GM23338 (cell line): ENCODE results near the gene DHX38. TPM values are rescaled to one million over a fixed set of nuclear protein-coding genes. Genes with fewer than 3 reads are reported as not detected.

Experiments used
- ATAC-seq: fragments of 200-7000 bp; cut with Tn5 transposase; 3 replicates; pipeline ENCODE4 v1.9.1; 2020
- DNase-seq: peaks from one replicate; pipeline ENCODE4 v3.0.0-alpha.2; 2015; ENCODE audit warnings: low spot score
- H2AFZ ChIP-seq: fragments of 200-600 bp; sonication (generic); 2 replicates; pipeline ENCODE4 v1.8.0; 2016; ENCODE audit warnings: antibody characterized with exemption, mild to moderate bottlenecking, moderate library complexity
- H3F3A ChIP-seq: fragments of 200-600 bp; sonication (generic); replicated peaks from 2 replicates; pipeline ENCODE4 v1.8.0; 2017; ENCODE audit warnings: antibody characterized with exemption, mixed run types, low read depth
- H3K27ac ChIP-seq: fragments of 200-600 bp; sonication (generic); 2 replicates; pipeline ENCODE4 v1.6.1; 2016; ENCODE audit warnings: low read depth
- H3K27me3 ChIP-seq: fragments of 200-600 bp; sonication (generic); 2 replicates; pipeline ENCODE4 v1.8.0; 2016; ENCODE audit warnings: mild to moderate bottlenecking, mixed run types, moderate library complexity; ENCODE audit not compliant: insufficient read depth
- H3K36me3 ChIP-seq: fragments of 200-600 bp; sonication (generic); 2 replicates; pipeline ENCODE4 v1.8.0; 2016; ENCODE audit warnings: mild to moderate bottlenecking; ENCODE audit not compliant: insufficient read depth
- H3K4me1 ChIP-seq: fragments of 200-600 bp; sonication (generic); 2 replicates; pipeline ENCODE4 v1.8.0; 2016; ENCODE audit warnings: mild to moderate bottlenecking, moderate library complexity; ENCODE audit not compliant: insufficient read depth
- H3K4me2 ChIP-seq: fragments of 200-600 bp; sonication (generic); 2 replicates; pipeline ENCODE4 v1.7.1; 2017; ENCODE audit warnings: mixed run types
- H3K4me3 ChIP-seq: fragments of 200-600 bp; sonication (generic); 2 replicates; pipeline ENCODE4 v1.6.1; 2016; ENCODE audit warnings: mixed run types
- H3K79me2 ChIP-seq: fragments of 200-600 bp; sonication (generic); replicated peaks from 2 replicates; pipeline ENCODE4 v1.8.0; 2017; ENCODE audit warnings: mild to moderate bottlenecking; ENCODE audit not compliant: insufficient read depth
- H3K9me2 ChIP-seq: fragments of 200-600 bp; sonication (generic); 2 replicates; pipeline ENCODE4 v1.8.0; 2017; ENCODE audit not compliant: insufficient read depth
- H4K20me1 ChIP-seq: fragments of 200-600 bp; sonication (generic); replicated peaks from 2 replicates; pipeline ENCODE4 v1.8.0; 2017; ENCODE audit warnings: mild to moderate bottlenecking; ENCODE audit not compliant: insufficient read depth
- H3K27ac Mint-ChIP-seq: 2 replicates; pipeline ENCODE4 v1.8.0; 2020; ENCODE audit warnings: inconsistent platforms, mild to moderate bottlenecking, moderate library complexity, mixed read lengths
- H3K27me3 Mint-ChIP-seq: 3 replicates; pipeline ENCODE4 v1.8.0; 2022; ENCODE audit warnings: low read depth, mild to moderate bottlenecking, moderate library complexity, mixed read lengths, inconsistent platforms; ENCODE audit not compliant: insufficient read depth, poor library complexity
- H3K36me3 Mint-ChIP-seq: 3 replicates; pipeline ENCODE4 v1.8.0; 2021; ENCODE audit warnings: low read depth, mild to moderate bottlenecking, inconsistent platforms, moderate library complexity, mixed read lengths
- H3K4me1 Mint-ChIP-seq: 3 replicates; pipeline ENCODE4 v1.8.0; 2020; ENCODE audit warnings: mild to moderate bottlenecking, inconsistent platforms, mixed read lengths
- H3K4me3 Mint-ChIP-seq: 3 replicates; pipeline ENCODE4 v1.8.0; 2021; ENCODE audit warnings: moderate library complexity, mild to moderate bottlenecking, inconsistent platforms, mixed read lengths
- H3K9me3 Mint-ChIP-seq: 3 replicates; pipeline ENCODE4 v1.8.0; 2020; ENCODE audit warnings: moderate library complexity, mild to moderate bottlenecking, inconsistent platforms, mixed read lengths
- CREB1 ChIP-seq: fragments of 250-450 bp; sonication (Bioruptor Pico); IDR thresholded peaks from 2 replicates; pipeline ENCODE4 v1.5.0; 2020; ENCODE audit warnings: low read depth, mild to moderate bottlenecking, moderate library complexity
- ETS1 ChIP-seq: IDR thresholded peaks from 2 replicates; pipeline ENCODE4 v1.6.1; 2016; ENCODE audit warnings: antibody characterized with exemption
- EZH2 ChIP-seq: fragments of 200-600 bp; sonication (generic); IDR thresholded peaks from one replicate; pipeline ENCODE4 v1.8.0; 2017; ENCODE audit warnings: antibody characterized with exemption, mild to moderate bottlenecking, low read depth; ENCODE audit not compliant: unreplicated experiment
- EZH2phosphoT487 ChIP-seq: fragments of 200-600 bp; sonication (generic); IDR thresholded peaks from one replicate; pipeline ENCODE4 v1.8.1; 2018; ENCODE audit warnings: antibody characterized with exemption; ENCODE audit not compliant: unreplicated experiment
- JUNB ChIP-seq: IDR thresholded peaks from one replicate; pipeline ENCODE4 v1.6.1; 2016; ENCODE audit warnings: antibody characterized with exemption; ENCODE audit not compliant: unreplicated experiment
- NANOG ChIP-seq: IDR thresholded peaks from 2 replicates; pipeline ENCODE4 v1.6.1; 2016; ENCODE audit warnings: antibody characterized with exemption, borderline replicate concordance
- POLR2AphosphoS5 ChIP-seq: IDR thresholded peaks from 2 replicates; pipeline ENCODE4 v1.6.1; 2016; ENCODE audit warnings: antibody characterized with exemption, low read depth
- REST ChIP-seq: IDR thresholded peaks from one replicate; pipeline ENCODE4 v1.6.1; 2018; ENCODE audit warnings: antibody characterized with exemption; ENCODE audit not compliant: unreplicated experiment
- STAT1 ChIP-seq: IDR thresholded peaks from one replicate; pipeline ENCODE4 v1.6.1; 2016; ENCODE audit warnings: antibody characterized with exemption; ENCODE audit not compliant: unreplicated experiment
- ZNF331 ChIP-seq: fragments of 250-450 bp; sonication (Bioruptor Pico); IDR thresholded peaks from 2 replicates; pipeline ENCODE4 v1.5.0; 2020; ENCODE audit warnings: low read depth, mild to moderate bottlenecking, moderate library complexity
- ZNF462 ChIP-seq: fragments of 250-450 bp; sonication (Bioruptor Pico); IDR thresholded peaks from 2 replicates; pipeline ENCODE4 v1.5.0; 2020; ENCODE audit warnings: mild to moderate bottlenecking, moderate library complexity
- polyA plus RNA-seq: library from polyadenylated mRNA; unstranded; fragments of >200 nt; fragmentation: Nextera tagmentation; extraction: Ambion mirVana; gene quantifications from 2 replicates; pipeline ENCODE4 v1.2.1, GENCODE V29; 2016
- total RNA-seq: library from RNA; depleted of rRNA; stranded (reverse); fragments of >200 nt; shearing (Covaris generic); gene quantifications from 2 replicates; pipeline ENCODE4 v1.2.3, GENCODE V29; 2014

Gene DHX38
- total and polyA plus RNA-seq, 2 experiments from 2014 or later, result 31.4 to 46.4 TPM

GRCh38 chr16:72123426-72123825 is 29.8 kb downstream of the DHX38 start:
- Histone ChIP-seq H3K4me2 (no peak overlapping the region), H3F3A (no peaks in the 10 kb centered on the region), H3K4me1 (no peaks in the 10 kb centered on the region; the same call in 1 of the 2 replicates), H4K20me1 (no peaks in the 10 kb centered on the region), H3K4me3 (no peak overlapping the region), H3K27me3 (no peaks in the 10 kb centered on the region), H3K36me3 (no peaks in the 10 kb centered on the region), H3K79me2 (no peaks in the 10 kb centered on the region), H3K9me2 (no peaks in the 10 kb centered on the region), H3K27ac (no peak overlapping the region), H2AFZ (no peak overlapping the region)
- peaks cover 11% of the 10 kb centered on the region for H3K27me3 Mint-ChIP-seq
- no peak for TF ChIP-seq EZH2phosphoT487
- TF ChIP-seq POLR2AphosphoS5, result no peak
- no peak for TF ChIP-seq EZH2
- no peak for TF ChIP-seq CREB1
- TF ChIP-seq STAT1, result no peak
- no peak for TF ChIP-seq ZNF462 (CRISPR knock-in tag)
- no peak for TF ChIP-seq JUNB
- H3K9me3 Mint-ChIP-seq, result no peaks in the 10 kb centered on the region
- no peak overlapping the region for H3K4me3 Mint-ChIP-seq
- ATAC-seq (no peak), DNase-seq (no peak)
- no peak overlapping the region; the same call in 1 of the 2 replicates for H3K27ac Mint-ChIP-seq
- peaks cover 13% of the 10 kb centered on the region for H3K4me1 Mint-ChIP-seq
- H3K36me3 Mint-ChIP-seq, result no peaks in the 10 kb centered on the region

GRCh38 chr16:72124148-72124547 is 30.5 kb downstream of the DHX38 start:
- Mint-ChIP-seq H3K27me3 (peaks cover 12% of the 10 kb centered on the region), H3K4me3 (no peak overlapping the region), H3K36me3 (no peaks in the 10 kb centered on the region), H3K27ac (no peak overlapping the region), H3K4me1 (peaks cover 17% of the 10 kb centered on the region), H3K9me3 (no peaks in the 10 kb centered on the region)
- ATAC-seq (no peak), DNase-seq (no peak)
- H3K4me1 ChIP-seq, result no peaks in the 10 kb centered on the region; the same call in 1 of the 2 replicates
- no peak for TF ChIP-seq EZH2phosphoT487
- TF ChIP-seq ZNF331 (CRISPR knock-in tag), result no peak
- TF ChIP-seq ETS1, result no peak
- no peak for TF ChIP-seq NANOG
- no peak for TF ChIP-seq REST
- H3K9me2 ChIP-seq, result no peaks in the 10 kb centered on the region
- H3K27me3 ChIP-seq, result no peaks in the 10 kb centered on the region
- no peak overlapping the region for H3K4me3 ChIP-seq
- H3F3A ChIP-seq, result no peaks in the 10 kb centered on the region
- H2AFZ ChIP-seq, result no peak overlapping the region
- H3K36me3 ChIP-seq, result no peaks in the 10 kb centered on the region
- H3K79me2 ChIP-seq, result no peaks in the 10 kb centered on the region
- no peak overlapping the region for H3K4me2 ChIP-seq
- H4K20me1 ChIP-seq, result no peaks in the 10 kb centered on the region
- H3K27ac ChIP-seq, result no peak overlapping the region
